ENCODE measurements around the gene MBNL1. TPM values are rescaled to one million over a fixed set of nuclear protein-coding genes. Genes with fewer than 3 reads are reported as not detected.

MBNL1 gene
- total RNA-seq, 1 donor from 2014 or later: 229 TPM

DNA sequence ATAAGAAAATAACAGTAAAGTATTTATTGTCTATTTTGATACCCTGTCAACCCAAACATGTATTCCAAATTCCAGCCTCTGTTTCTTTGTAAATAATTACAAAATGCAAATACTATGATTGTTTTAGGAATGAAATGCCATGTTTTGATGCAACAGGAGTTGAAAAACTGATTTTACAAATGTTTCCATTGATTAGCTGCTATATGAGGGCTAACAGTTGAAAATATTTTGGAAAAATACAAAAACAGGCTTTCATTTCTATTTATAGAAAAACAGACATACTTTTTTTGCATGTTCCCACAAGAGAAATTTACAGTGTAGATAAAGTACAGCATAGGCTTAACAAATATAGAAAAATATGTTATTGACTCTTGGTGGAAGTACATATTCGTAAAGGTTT is 20.0 kb downstream of the MBNL1 start:
- TF ChIP-seq, protein P1, sequence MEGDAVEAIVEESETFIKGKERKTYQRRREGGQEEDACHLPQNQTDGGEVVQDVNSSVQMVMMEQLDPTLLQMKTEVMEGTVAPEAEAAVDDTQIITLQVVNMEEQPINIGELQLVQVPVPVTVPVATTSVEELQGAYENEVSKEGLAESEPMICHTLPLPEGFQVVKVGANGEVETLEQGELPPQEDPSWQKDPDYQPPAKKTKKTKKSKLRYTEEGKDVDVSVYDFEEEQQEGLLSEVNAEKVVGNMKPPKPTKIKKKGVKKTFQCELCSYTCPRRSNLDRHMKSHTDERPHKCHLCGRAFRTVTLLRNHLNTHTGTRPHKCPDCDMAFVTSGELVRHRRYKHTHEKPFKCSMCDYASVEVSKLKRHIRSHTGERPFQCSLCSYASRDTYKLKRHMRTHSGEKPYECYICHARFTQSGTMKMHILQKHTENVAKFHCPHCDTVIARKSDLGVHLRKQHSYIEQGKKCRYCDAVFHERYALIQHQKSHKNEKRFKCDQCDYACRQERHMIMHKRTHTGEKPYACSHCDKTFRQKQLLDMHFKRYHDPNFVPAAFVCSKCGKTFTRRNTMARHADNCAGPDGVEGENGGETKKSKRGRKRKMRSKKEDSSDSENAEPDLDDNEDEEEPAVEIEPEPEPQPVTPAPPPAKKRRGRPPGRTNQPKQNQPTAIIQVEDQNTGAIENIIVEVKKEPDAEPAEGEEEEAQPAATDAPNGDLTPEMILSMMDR (IDR thresholded peaks at IDR 0.05): no peak
- Histone ChIP-seq H3K27me3 (no peaks in the 10 kb centered on the region), H3K27ac (no peak overlapping the region), H3K36me3 (no peaks in the 10 kb centered on the region), H3K4me3 (no peak overlapping the region), H3K4me1 (peaks cover 60% of the 10 kb centered on the region), H3K9me3 (no peaks in the 10 kb centered on the region)
- intact Hi-C loops (cut with DNase I): no loop called here
- ATAC-seq (no peak), DNase-seq (no peak)

DNA sequence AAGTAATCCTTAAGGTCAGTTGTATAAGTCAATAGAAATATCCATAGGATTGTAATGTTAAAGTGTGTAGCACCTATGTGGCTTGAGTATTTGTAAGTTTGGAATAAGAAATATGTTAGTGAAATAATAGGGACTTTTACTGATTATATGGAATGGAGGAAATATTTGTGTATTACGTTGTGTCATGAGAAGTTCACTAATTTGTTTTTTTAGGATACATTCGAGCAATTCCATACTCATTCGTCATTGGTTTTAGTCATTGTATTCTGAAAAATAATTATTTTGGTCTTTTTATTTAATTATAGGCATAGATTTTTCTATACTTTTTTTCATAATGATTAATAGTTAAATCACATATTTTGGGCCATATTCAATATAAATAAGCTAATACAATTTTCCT is 21.0 kb downstream of the MBNL1 start:
- no peak overlapping the region for H3K27ac ChIP-seq
- H3K4me3 ChIP-seq: no peak overlapping the region
- ATAC-seq: no peak
- no peaks in the 10 kb centered on the region for H3K27me3 ChIP-seq
- DNase-seq: no peak
- H3K36me3 ChIP-seq: no peaks in the 10 kb centered on the region
- intact Hi-C loops (cut with DNase I): no loop called here
- no peaks in the 10 kb centered on the region for H3K9me3 ChIP-seq
- H3K4me1 ChIP-seq: peaks cover 57% of the 10 kb centered on the region
- TF ChIP-seq, protein P1 (IDR thresholded peaks at IDR 0.05): no peak

DNA sequence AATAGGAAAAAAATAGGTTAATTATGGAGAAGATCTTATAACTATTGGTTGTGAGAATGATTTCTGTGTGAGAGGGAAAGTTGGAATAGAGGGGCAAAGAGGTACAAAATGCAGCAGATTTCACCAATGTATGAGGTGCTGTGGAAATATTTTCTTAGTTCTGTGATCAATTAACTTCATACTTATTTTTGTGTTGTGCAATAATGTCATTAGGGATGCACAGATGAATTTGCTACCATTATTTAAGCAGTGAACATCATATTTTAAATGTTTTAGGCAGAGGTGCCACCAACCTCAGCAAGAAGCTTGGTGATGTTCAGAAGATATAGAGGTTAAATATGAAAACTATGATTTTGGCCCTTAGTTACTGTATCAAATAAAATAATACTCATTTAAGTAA is 21.6 kb downstream of the MBNL1 start:
- Histone ChIP-seq H3K4me1 (peaks cover 64% of the 10 kb centered on the region), H3K36me3 (no peaks in the 10 kb centered on the region), H3K9me3 (no peaks in the 10 kb centered on the region), H3K27ac (no peak overlapping the region), H3K27me3 (no peaks in the 10 kb centered on the region), H3K4me3 (no peak overlapping the region)
- intact Hi-C loops (cut with DNase I): no loop called here
- DNase-seq: no peak
- ATAC-seq: no peak
- TF ChIP-seq, protein P1 (IDR thresholded peaks at IDR 0.05): no peak

DNA sequence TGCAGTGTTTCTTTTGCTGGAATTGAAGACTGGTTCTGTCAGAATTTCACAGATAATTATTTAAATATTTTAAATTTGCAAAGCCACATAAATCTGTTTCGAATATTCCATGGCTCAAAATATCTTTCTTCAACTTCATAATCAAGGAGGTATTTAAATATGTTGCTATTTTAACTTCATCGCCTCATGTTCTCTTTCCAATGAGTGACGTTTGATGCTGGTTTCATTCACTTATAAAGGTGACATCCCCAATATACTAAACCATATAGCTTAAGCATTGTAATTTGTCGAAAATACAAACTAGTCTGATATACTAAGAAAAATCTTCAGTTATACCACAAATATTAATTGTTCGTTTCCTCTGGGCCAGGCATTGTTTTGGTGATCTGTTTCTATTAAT is 22.5 kb downstream of the MBNL1 start:
- Histone ChIP-seq H3K36me3 (no peaks in the 10 kb centered on the region), H3K4me1 (peaks cover 72% of the 10 kb centered on the region), H3K27ac (no peak overlapping the region), H3K27me3 (no peaks in the 10 kb centered on the region), H3K4me3 (no peak overlapping the region), H3K9me3 (no peaks in the 10 kb centered on the region)
- DNase-seq: no peak
- TF ChIP-seq, protein P1 (IDR thresholded peaks at IDR 0.05): no peak
- intact Hi-C loops (cut with DNase I): no loop called here
- no peak for ATAC-seq

DNA sequence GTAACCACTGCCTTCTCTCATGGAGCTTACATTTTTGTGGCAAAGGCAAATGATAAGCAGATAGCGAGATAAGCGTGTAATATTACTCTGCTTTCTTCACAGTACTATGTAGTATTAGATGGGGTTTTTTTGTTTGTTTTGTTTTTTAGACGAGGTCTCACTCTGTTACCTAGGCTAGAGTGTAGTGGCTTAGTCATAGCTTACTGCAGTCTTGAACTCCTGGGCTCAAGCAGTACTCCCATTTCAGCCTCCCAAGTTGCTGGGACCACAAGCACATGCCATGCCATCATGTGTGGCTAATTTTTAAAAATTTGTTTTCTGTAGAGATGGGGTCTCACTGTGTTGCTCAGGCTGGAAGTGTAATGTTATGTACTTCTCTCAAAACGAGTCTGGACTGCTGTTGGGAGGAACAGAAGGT is 22.9 kb downstream of the MBNL1 start:
- intact Hi-C loops (cut with DNase I): no loop called here
- Histone ChIP-seq H3K27ac (no peak overlapping the region), H3K27me3 (no peaks in the 10 kb centered on the region), H3K9me3 (no peaks in the 10 kb centered on the region), H3K36me3 (no peaks in the 10 kb centered on the region), H3K4me1 (peaks cover 72% of the 10 kb centered on the region), H3K4me3 (no peak overlapping the region)
- DNase-seq (no peak), ATAC-seq (no peak)
- TF ChIP-seq, protein P1 (IDR thresholded peaks at IDR 0.05): no peak

DNA sequence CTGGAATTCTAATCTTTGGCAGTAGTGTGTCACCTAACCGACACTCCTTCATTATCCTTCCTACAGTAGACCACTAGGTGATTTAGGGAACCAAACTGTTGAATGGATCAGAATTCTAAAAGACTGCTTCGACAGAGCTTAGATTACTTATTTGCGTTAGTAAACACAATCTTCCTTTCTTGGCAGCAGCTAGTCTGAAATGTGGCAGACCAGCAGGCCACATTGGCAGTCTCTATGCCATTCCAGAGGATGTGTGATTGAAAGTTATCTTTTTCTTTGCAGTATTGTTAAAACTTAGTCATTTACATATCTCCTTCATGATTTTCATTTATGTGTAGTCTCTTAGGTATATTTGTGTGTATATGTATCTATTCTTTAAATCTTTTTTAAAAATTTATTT is 23.6 kb downstream of the MBNL1 start:
- ATAC-seq (no peak), DNase-seq (no peak)
- no peak overlapping the region for H3K27ac ChIP-seq
- TF ChIP-seq, protein P1 (IDR thresholded peaks at IDR 0.05): no peak
- H3K9me3 ChIP-seq: no peaks in the 10 kb centered on the region
- intact Hi-C loops (cut with DNase I): no loop called here
- H3K4me1 ChIP-seq: peaks cover 74% of the 10 kb centered on the region
- no peaks in the 10 kb centered on the region for H3K36me3 ChIP-seq
- H3K27me3 ChIP-seq: no peaks in the 10 kb centered on the region
- H3K4me3 ChIP-seq: no peak overlapping the region

Measured in upper lobe of right lung (tissue), 1 donor.